GM18517 (cell line): ENCODE data around the gene TMEM220.

ENCODE experiments used
- ATAC-seq: cut with Tn5 transposase; IDR thresholded peaks from one replicate; pipeline ENCODE4 v1.9.1; 2021; ENCODE audit warnings: mild to moderate bottlenecking, moderate library complexity; ENCODE audit not compliant: unreplicated experiment

The TMEM220 gene

DNA sequence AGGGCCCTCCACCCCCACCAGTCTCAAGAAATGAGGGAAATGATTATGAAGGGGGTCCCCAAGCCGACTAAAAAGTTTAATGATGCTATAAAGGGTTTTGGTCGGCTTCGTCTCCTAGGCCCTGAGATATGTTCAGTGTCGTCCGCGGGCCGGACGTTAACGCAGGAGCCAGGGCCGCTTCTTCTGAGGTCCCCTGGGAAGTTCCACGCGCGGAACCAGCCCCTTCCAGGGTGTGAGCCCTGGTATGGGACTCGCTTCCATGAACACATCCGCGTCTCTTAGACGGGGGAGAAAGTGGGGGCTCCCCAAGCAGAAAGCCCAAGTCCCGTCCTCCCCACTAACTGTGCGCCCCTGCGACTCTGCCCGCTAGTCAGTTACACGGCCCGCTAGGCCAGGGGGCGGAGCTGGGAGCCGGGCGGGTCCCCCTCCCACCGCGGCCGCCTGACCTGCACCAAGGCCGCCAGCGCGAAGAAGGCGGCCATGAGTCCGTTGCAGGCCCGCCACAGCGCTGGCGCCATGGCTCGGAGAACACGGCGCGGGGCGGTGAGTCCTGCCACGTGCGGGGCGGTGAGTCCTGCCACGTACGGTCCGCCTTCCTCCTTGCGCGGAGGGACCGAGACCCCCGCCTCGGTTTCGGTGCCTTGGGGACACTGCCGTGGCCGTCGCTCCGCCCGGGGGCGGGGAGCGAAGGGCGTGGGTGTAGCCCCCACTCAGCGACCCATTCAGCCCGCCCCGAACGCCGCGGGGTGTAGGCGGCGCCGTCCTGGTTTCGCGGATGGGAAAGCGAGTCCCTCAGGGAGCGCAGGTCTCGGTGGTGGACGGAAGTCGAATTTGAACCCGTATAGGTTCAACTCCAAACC is at the start of gene TMEM220:
Gene TMEM220 (minus strand): TSS at position 690 of the 860 bp plus-strand sequence. CDS start 172 bp downstream, at position 518.
- no peak for ATAC-seq

DNA sequence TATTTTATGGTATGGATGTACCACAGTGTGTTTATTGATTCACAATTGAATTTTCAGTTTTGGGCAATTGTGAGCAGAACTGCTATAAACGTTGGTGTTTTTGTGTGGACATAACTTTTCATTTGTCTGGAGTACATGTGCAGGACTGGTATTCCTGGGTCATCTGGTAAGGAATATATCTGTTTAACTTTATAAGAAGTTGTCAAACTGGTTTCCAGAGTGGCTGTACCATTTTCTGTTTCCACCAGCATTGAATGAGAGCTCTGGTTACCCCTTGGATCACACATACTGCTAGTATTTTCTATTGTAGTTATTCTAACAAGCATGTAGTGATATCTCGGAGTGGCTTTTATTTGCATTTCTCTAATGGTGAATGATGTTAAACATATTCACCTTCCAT is 49.8 kb upstream of the TMEM220 start:
- ATAC-seq: no peak

DNA sequence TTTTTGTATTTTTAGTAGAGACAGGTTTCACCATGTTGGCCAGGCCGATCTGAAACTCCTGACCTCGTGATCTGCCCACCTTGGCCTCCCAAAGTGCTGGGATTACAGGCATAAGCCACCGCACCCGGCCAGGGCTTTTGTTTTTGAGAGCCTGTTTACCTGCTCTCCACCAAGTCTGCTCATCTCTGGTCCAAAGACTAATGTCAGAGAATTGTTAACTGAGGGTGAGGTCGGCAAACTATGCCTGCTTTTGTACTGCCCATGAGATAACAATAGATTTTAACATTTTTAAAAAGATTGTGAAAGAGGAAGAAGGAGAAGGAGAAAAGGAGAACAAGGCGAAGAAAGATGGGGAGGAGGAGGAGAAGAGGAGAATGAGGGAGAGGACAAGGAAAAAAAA is 48.1 kb upstream of the TMEM220 start:
- no peak for ATAC-seq

DNA sequence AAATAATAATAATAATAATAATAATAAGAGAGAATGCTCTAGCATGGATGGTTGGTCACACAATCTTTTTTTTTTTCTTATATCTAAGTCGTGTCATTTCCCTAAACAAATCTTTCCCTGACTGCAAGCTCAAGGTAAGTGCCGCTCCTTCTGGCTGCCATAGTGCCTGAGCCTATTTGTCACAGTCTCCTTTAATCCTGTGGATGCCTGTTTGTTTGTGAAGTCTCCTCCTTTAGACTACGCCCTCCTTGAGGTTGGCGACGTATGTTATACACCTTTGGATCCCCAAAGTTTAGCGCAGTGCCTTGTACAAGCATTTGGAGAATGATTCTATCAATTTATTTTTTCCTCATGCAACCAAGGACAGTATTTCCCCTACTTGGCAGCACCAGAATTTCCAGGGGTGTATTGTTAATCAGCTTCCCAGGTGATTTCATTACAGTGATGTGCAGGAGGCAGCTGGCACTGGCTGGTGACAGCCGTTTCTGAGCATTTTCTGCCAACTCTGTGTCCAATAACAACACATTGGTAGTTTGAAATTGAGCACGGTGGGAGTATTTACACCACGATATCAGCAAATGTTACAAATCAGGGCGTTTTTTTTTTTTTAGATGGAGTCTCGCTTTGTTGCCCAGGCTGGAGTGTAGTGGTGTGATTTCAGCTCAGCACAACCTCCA is 47.4 kb upstream of the TMEM220 start:
- no peak for ATAC-seq

DNA sequence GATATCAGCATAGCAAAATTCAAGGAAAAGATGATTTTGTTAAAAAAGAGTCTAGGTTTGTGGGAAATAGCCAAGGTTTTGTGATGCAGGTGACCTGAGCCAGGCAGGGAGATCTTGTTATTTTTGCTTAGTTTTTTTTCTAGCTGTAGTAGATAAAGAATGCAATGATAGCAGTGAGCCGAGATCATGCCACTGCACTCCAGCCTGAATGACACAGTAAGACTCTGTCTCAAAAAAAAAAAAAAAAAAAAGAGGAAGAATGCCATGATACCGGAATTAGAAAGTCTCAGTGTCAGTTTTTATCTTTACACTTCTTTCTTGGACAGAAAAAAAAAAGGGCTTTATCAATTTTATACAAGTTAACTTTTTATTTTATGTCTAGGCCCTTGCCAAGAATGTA is 46.6 kb upstream of the TMEM220 start:
- ATAC-seq: no peak

DNA sequence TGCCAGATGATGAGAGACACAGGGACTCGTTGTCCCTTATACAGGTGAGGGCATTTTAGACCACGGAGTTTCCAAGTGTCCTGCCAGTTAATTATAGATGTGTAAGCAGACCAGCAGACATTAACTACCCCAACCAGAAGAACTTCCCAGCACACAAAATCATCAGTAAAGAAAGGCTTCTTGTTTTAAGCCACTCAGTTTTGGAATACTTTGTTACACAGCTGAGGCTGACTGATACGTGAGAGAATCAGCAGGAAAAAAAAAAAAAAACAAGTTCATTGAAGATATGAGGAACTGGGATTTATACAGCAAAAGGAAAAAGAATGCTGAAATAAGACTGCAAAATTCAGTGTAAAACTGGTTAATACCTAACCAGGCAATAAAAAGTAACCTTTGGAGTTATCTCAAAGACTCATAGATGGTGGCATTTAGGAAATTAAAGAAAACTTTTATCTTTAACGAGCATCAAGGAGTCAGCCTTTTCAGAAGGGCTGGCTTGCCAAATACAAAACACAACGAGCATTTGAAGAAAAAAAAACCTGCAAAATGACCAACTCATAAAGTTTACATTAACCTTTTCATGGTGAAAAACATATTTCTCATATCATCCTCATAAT is 46.0 kb upstream of the TMEM220 start:
- ATAC-seq: no peak

DNA sequence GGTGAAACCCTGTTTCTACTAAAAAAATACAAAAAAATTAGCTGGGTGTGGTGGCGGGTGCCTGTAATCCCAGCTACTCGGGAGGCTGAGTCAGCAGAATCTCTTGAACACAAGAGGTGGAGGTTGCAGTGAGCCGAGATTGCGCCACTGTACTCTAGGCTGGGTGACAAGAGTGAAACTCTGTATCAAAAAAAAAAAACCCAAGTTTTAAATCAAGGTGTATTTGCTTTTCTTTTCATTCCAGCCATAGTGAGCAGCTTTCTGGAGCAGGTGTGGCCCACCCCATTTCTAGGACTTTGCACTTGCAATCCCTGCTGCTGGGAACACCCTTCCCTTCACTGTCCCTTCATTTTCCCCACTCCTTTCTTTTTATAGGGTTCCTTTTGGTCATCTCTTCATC is 45.2 kb upstream of the TMEM220 start:
- ATAC-seq: no peak

DNA sequence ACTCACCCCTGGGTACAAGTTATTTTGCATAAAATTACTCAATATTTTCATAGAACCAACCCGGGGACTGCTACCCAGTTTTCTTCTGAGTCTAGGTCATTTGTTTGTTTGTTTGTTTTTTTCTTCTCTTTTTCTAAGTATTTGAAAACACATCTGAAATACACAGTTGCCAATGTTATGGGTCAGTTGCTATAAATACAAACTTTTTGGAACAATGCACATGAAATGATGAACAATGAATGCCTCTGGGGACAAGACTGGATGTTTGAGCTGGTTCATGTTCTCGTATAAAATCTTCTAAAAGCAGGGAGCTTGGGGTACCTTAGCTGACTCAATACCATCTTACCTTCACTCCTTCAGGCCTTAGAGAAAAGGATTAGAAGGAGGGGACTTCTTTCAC is 43.6 kb upstream of the TMEM220 start:
- no peak for ATAC-seq

DNA sequence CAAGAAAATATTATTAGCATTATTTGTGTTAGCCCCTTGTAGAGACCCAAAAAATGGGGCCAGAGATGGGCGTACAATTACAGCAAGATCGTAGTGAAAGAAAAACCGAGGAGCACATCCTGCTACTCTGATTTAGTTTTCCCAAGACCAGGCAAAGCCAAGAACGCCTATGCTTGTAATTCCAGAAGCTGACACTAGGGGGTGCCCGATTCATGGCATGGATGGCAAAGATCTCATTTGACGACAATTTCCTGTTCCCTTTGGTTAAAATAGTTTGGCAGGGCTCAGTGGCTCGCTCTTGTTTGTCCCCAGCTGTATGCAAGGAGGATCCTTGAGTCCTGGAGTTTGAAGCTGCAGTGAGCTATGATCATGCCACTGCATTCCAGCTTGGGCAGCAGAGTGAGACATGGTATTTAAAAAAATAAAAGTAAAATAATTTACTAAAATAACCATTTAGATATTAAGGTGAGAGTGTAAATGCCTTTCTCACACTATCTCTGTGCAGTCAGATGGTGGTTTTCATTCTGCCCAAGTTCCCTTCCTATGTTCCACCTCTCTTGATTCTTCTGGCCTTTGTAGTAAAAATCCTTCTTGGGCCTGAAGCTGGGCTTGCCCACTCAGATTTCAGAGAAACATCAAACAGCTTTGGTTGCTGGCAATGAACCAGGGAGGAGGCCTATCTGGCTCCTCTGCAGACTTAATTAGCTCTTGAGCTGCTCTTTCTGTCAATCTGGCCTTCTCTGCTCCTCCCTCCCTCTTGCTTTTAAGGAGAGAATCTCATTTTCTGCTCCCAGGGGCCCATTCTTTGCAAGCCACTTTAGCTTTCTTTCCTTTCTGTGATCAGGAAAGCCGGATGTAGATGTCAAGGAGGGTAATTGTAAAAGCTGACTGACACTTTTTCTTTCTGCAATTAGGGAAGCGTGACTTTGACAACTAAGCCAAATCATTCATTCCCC is 42.9 kb upstream of the TMEM220 start:
- no peak for ATAC-seq

DNA sequence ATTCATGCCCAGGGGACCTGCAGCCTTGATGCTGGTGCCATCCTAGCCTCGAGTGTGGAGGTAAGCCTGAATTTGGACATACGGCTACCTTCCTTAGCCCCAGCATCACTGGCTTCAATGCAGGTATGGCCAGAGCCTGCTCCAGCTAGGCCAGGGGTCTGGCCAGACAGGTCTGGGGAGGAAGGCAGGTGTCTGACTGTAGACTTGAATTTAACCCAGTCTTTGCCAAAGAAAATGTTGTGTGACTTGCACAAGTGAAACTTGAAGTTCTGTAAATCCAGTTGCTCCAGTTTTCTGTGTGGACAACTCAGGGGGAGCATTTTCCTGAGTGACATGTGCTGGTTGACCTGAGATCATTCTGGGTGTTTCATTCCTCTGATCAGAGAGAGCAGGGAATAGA is 41.3 kb upstream of the TMEM220 start:
- no peak for ATAC-seq

DNA sequence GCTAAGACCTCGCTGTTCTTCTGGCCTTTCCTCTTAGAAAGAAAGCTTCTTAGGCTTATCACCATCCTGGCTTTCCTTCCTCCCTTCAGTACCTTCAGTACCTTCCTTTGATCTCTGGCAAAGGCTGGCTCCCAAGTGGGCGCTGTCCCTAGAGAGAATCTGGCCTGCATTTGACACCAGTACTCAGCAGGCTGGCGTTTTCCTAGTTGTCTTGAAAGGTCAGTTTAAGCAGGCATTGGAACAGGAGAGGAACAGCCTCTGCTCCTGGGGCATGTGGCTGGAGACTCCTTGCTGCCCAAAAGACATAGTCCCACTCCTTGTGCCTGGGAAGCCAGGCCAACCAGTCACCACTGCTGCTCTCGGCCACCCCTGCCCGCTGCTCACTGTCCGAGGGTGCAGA is 40.0 kb upstream of the TMEM220 start:
- no peak for ATAC-seq

DNA sequence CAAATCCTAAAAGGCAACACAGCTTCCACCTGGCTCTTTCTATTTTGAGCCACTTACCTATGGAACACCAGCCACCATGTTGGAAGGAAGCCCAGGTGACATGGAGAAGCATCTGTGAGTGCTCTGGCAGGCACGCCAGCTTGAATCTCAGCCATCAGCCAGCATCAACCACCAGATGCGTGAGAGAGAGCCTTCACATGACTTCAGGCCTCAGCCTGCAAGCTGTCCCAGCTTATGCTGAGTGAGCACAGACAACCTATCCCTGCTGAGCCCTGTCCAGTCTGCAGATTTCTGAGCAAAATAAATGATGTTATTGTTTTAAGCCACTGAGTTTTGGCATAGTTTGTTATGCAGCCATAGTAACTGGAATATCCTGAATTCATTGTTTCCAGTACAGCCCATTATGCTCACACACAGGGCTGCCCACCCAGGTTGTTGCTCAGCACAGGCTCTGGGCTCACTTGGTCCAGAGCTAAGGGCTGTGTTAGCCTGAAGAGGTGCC is 39.0 kb upstream of the TMEM220 start:
- ATAC-seq: no peak

DNA sequence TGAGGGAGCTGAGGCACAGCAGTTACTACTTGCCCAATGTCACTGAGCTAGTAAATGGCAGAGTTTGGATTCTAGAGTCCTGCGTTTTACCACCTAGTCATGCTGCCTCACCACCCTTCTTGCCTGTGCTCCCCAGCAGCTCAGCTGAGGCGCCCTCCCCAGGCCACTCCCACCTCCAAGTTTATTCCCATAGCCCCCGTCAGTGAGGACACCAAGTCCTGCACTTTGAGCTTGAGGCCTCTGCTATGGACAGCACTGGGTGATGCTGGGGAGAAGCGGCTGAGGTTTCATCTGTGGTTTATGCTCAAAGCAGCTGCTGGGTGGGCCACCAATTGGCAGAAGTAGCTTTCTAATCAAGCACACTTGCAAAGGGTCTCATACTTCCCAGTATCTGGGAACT is 37.4 kb upstream of the TMEM220 start:
- no peak for ATAC-seq

DNA sequence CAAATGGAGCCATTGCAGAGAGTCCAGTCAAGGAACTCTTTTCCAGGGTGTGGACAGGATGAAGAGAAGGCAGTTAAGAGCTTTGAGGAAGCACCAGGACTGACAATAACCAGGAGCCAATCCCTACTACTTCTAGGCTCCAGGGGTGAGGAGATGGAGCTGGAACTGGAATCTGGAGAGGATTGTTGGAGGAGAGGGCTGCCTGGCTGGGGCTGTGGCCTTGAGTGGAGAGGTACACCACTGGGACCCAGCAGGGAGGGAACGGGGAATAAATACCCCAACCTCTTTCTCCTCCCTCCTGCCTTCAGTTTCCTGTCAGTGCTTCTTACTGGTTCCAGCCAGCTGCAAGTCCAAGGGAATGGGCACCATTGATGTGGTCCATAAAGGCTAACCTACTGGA is 32.2 kb upstream of the TMEM220 start:
- ATAC-seq: no peak

DNA sequence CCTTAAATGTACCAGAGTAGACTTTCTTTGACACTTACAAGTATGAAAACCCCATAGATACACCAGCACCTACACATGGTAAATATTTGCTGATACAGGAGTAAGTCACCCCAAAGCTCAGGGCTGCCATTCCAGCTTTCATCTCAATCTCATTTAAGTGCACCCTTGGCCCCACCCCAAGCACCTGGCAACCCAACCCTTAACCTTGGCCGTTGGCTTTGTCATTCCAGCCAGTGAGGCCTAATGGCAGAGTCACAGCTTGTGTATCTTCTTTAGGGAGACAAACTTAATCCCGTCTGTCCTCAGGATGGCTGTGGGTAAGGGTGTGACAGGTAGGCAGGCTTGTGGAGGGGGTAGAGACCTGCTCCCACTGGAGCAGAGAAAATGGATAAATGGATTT is 31.5 kb upstream of the TMEM220 start:
- no peak for ATAC-seq

DNA sequence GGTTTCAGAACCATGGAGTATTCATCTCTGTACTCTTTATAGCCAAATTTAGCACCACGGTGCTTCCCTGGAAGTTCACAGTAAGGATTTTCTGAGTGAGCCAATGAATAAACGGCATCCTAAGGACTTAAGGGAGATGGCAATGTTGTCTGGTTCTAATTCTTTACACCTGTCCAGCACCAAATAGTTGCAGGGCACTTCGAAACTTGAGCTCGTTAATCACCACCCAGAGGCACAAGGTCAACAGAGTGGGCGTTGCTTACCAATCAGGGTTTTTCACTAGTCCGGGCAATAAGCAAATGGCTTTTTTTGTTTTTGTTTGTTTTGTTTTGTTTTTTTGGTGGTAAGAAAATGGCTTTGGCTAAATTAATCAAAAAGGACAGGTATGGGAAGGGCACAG is 28.2 kb upstream of the TMEM220 start:
- ATAC-seq: no peak

DNA sequence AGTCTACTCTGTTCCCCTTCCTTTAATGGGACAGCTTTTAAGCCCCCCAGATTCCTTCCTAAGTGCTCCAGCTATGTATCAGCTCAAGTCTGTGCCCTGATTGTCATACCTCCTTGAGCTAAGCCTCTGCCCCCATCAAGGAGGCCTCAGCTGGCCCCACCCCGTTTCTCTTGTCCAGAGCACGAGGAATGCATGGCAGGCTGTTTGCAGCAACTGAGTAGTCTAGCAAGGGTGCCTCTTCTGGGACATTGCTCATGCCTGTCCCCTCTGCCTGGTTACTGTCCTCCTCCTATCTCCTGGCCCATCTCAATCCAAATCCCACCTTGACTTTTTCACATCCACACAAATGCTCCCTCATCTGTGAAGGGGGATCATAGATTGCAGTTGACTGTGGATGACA is 27.8 kb upstream of the TMEM220 start:
- ATAC-seq: no peak

DNA sequence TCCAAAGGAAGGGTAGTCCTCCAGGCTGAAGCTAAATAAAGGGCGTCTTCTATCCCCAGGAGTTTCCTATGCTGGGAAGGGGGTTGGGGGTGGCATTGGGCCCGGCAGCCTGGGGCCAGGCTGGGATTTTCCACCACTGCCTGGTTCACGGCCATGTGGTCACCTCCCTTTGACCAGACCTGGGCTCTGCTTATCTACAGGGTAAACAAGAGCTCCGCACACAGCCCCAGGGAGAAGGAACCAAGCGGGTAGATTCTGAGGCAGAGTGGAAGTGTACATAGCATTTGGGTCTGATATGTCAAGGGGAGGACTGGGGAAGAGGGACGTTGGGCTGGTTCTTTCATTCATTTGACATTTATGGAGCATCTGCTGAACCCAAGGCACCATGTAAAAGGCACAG is 27.2 kb upstream of the TMEM220 start:
- no peak for ATAC-seq

DNA sequence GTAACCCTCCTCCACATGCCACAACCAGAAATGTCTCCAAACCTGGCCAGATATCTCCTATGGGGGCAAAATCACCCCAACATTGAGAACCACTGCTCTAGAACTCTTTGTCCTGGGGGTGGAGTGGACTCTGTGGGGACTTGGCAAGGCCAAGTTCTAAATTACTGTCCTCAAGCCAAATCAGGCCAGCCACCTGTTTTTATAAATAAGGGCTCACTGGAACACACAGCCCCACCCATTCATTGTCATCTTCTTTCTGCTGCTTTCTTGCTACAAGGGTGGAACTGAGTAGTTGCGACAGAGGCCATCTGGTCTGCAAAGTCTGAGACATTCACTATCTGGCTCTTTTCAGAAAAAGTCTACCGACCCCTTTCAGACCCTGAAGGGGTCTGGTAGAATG is 26.8 kb upstream of the TMEM220 start:
- no peak for ATAC-seq

DNA sequence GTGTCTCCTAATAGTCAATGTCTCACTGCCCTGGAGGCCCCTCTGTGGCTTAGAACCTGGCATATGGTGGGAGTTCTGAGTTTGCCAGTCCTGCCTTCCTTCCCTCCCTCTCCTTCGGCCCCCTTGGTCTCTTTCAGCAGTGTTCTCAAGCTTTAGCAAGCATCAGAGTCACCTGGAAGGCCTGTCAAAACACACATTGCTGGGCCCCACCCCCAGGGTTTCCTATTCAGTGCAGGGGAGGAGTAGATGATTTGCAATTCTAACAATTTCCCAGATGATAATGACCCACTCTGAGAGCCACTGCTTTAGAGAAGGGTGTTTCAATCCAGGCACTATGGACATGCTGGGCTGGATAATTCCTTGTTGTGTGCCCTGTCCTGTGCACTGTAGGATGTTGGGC is 26.4 kb upstream of the TMEM220 start:
- ATAC-seq: no peak
